Ammon's horn (tissue), 1 donor: ENCODE data around the gene NCKAP5.

ENCODE experiments used
- DNase-seq: peaks from one replicate; pipeline ENCODE4 v3.0.0-alpha.2; 2016; ENCODE audit warnings: low spot score

The NCKAP5 gene

GRCh38 chr2:133568172-133568571 is at the start of gene NCKAP5:
TSS of gene NCKAP5 (minus strand) at chr2:133568463. CDS start at chr2:133517526, 50,937 bp downstream.
- DNase-seq = peak; percentile 75

- DNase-seq = no peak
Measured at GRCh38 chr2:133609664-133610063, 41.4 kb upstream of the NCKAP5 start.

DNA sequence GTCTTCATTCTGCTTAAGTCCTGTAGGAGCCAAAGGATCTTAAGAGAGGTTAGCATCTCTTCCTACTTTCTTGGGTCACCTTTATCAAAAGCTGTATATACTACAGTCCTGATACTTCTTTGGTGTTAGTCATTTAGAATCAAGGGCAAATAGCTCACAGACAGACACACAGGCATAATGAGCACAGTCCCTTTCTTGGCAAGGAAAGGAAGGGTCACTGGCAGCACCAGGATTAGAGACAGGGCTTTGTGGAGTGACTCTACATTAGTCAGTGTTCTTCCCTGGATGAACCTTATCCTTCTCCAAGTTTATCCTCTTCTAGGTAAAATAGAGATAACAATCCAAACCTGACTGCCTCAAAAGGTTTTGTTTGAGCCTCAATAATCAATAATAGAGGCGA is 40.0 kb upstream of the NCKAP5 start:
- DNase-seq = no peak

DNA sequence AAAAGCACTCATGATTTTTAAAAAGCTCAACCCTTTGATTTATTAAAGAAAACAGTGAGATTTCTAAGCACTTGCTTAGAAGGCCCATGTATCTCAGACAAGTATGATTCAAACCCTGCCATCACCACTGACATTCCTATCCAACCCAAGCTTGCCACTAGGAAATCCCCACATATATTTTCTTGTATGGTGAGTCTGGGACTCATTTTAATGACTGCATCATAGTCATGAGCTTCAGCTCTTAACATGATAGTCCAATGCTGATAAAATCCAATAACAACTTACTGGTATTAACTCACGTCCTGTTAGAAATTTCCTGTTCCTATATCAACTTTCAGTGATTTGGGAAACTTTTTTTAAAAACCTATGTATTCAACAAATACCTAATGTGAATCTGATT is 39.4 kb upstream of the NCKAP5 start:
- DNase-seq = no peak

DNA sequence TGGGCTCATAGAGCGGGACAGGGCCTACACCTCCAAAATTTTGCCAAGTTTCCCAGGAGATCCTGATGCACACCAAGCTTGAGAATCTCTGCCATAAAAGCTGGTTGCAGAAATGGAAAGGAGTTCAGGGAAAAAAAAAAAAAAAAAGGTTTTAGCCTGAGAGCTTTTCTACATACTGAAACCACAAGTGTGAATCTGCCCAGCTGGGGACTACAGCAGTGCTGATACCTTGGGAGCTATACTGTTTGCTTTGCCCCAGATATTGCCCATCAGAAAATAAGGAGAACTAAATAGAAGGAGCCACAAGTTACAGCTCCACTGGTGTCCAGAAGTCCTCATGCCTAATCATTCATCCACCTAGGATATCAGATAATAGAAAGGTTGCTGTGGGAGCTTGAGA is 38.4 kb upstream of the NCKAP5 start:
- DNase-seq = no peak

GRCh38 chr2:133605766-133606137 is 37.5 kb upstream of the NCKAP5 start:
- DNase-seq = no peak

- no peak for DNase-seq
Measured at GRCh38 chr2:133605011-133605765, 36.9 kb upstream of the NCKAP5 start.

GRCh38 chr2:133603109-133603508 is 34.8 kb upstream of the NCKAP5 start:
- no peak for DNase-seq

GRCh38 chr2:133602538-133602937 is 34.3 kb upstream of the NCKAP5 start:
- no peak for DNase-seq

GRCh38 chr2:133600266-133600928 is 32.1 kb upstream of the NCKAP5 start:
- peak; percentile 85 for DNase-seq

GRCh38 chr2:133599811-133600210 is 31.5 kb upstream of the NCKAP5 start:
- DNase-seq = no peak

DNA sequence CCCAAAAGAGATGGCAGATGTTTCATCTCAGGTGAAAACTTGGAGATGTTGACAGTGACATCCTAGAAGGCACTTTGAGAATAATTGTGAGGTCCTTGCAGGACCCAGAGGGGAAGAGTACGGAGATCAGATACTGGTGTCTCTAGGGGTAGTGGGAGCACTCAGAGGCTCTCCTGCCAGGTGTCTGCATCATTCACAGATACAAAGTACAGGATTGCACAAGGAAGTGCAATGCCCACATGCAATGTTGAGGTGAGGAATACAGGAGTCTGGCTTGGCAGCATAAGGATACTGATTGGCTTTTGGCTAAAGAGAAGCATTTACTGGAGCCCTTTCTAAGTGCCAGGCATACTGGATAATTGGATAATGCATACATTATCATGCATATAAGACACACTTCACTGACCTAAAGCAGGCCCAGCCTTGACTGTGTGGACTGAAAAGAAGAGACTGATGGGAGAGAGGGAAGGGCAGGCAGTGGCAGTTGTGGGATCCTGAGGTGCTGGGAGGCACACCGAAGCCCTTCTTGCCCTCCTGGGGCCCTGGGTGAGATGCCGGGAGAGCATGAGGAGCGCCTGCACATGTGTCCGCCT is 31.0 kb upstream of the NCKAP5 start:
- DNase-seq = no peak

GRCh38 chr2:133598769-133599168 is 30.5 kb upstream of the NCKAP5 start:
- DNase-seq = no peak

- DNase-seq = no peak
Measured at GRCh38 chr2:133596701-133597393, 28.6 kb upstream of the NCKAP5 start.

GRCh38 chr2:133591164-133591563 is 22.9 kb upstream of the NCKAP5 start:
- peak; percentile 92 for DNase-seq

DNA sequence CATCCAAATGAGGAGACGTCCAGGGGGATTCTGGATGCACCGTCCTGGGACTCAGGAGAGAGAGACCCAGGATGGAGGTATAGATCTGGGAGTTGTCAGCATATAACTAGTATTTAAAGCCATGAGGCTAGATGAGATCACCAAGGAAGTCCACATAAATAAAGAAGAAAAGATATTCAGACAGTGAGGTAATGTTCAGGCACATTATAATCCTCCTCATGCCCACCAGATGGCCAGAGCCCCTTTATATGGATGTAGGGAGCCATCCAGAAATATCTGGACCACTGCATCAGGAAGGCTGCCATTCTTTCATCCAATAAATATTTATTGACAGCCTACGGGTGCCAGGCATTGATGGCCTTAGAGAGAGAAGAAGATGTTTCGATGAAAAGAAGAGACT is 21.2 kb upstream of the NCKAP5 start:
- no peak for DNase-seq

GRCh38 chr2:133588144-133588543 is 19.9 kb upstream of the NCKAP5 start:
- DNase-seq = no peak

DNA sequence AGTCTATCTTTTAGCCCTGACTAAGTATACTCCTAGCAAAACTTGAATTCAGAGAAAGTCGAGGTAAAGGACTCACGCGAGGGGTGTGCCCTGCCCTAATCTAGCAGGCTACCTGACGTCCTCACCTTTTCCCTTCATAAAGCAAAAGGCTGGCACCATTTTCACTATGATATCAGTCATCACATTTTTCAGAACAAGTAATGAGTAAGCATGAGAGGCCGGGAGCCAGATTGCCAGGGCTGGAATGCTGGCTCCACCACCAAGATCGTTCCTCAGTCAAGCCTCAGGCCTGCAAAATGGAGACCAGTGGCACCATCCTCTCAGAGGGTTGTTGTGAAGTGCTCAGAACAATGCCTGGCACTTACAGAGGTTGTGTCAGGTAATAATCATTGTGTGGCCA is 18.7 kb upstream of the NCKAP5 start:
- no peak for DNase-seq

DNA sequence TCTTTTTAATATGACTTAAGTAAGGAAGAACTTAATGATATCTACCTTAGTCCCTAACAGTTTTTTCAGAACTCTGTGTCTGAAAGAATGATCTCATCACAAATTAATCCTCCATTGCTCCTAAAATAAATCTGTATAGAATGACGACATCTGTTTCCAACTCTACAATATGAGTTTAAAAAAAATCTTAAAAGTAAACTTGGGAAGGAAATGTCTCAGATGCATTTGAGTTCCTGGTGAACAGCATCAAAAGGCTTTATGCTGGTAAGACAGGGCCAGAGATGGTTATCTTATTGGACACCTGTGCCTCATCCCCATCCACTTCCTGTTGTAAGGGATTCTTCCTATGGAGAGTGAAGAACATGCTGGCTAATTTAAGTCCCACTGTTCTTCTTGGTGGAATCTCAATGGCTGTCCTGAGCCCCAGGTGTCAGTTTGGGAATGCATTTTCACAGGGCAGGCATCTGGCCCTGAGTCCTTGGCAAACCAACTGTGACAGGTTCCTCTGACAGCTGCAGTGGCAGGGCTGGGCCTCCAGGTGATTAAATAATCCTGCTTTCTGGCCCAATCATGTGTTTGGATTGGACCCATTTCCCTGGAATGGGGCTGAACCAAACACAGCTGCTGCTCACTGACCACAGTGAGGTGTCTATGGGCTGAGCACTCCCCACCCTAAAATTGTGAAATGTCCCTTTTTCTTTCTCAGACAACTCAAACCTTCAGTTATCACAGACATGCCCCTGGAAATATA is 12.9 kb upstream of the NCKAP5 start:
- no peak for DNase-seq

DNA sequence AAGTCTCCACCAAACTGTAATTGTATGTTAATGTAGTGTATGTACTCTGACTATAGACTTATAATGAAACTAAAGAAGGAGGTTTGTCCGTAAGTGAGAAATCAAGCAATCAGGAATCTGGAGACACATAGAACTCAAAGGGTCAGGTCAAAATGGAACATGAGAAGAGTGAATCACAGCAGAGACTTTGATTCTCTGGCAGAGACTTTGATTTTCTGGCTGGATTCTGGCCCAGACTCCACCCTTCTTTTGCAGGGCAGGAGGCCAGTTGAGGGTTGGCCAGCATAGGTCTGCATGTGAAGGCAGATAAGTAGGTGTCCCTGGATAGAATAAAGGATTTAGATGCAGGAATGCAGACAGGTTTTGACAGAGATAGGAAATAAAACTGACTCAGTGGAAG is 11.0 kb upstream of the NCKAP5 start:
- no peak for DNase-seq

- DNase-seq = no peak
Measured at GRCh38 chr2:133576714-133577113, 8.5 kb upstream of the NCKAP5 start.

DNA sequence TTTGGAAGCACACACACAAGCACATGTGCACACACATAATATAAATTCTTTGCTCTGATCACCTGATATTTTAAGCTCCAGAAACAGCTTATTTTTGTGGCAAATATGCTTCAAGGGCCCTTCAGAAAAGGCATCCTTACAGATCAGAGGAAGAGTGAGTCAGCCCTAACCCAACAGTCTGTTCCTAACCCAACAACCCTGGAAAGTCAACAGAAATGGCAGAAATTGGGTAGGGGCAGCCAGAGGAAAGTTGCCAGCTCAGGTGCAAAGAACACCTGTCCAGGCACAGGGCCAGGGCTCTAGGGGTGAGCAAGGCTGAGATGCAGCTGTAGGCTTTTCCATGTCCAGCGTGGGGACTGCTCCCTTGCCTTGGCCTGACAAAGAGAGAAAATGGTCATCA is 6.4 kb upstream of the NCKAP5 start:
- DNase-seq = no peak
